ENCODE measurements around the gene STOX2.

- TF ChIP-seq EP300 (IDR thresholded peaks at IDR 0.05) (no peak), CTCF (IDR thresholded peaks at IDR 0.05) (no peak), POLR2A (IDR thresholded peaks at IDR 0.05) (no peak)
These were observed 7.9 kb upstream of the STOX2 start for GRCh38 chr4:183897193-183897592.
